Measurements from ENCODE around the gene MAGEF1.

MAGEF1 gene

GRCh38 chr3:184728010-184728527 lies 16.2 kb upstream of the MAGEF1 start:
- no peak for TF ChIP-seq SIN3A (IDR thresholded peaks at IDR 0.05; ENCODE audit: borderline replicate concordance, insufficient read depth, low read length)
- TF ChIP-seq REST (IDR thresholded peaks at IDR 0.05; ENCODE audit: insufficient read depth in 1 of 2, low read depth in 2 of 2, low read length in 2 of 2): no peak
- TF ChIP-seq TAF1 (IDR thresholded peaks at IDR 0.05; ENCODE audit: borderline replicate concordance, insufficient read depth, low read length): no peak
- no peak for TF ChIP-seq FOXP2 (optimal IDR thresholded peaks at IDR 0.05; ENCODE audit: borderline replicate concordance, extremely low read depth, extremely low read length, insufficient read depth)
- TF ChIP-seq POLR2AphosphoS5 (IDR thresholded peaks at IDR 0.05; ENCODE audit: low read depth, low read length): no peak

- TF ChIP-seq TAF1 (IDR thresholded peaks at IDR 0.05; ENCODE audit: borderline replicate concordance, insufficient read depth, low read length) (no peak), REST (IDR thresholded peaks at IDR 0.05; ENCODE audit: insufficient read depth in 1 of 2, low read depth in 2 of 2, low read length in 2 of 2) (0 out of 4 replicates have a peak, but pooled peaks of 1 of the 2 experiments have one; percentile 25)
Observed at GRCh38 chr3:184727357-184728009, 15.6 kb upstream of the MAGEF1 start.

- no peak for TF ChIP-seq SIN3A (IDR thresholded peaks at IDR 0.05; ENCODE audit: borderline replicate concordance, insufficient read depth, low read length)
- no peak for TF ChIP-seq POLR2AphosphoS5 (IDR thresholded peaks at IDR 0.05; ENCODE audit: low read depth, low read length)
- TF ChIP-seq REST (IDR thresholded peaks at IDR 0.05; ENCODE audit: insufficient read depth in 1 of 2, low read depth in 2 of 2, low read length in 2 of 2): no peak
- no peak for TF ChIP-seq TAF1 (IDR thresholded peaks at IDR 0.05; ENCODE audit: borderline replicate concordance, insufficient read depth, low read length)
- TF ChIP-seq FOXP2 (optimal IDR thresholded peaks at IDR 0.05; ENCODE audit: borderline replicate concordance, extremely low read depth, extremely low read length, insufficient read depth): no peak
Observed at GRCh38 chr3:184726497-184726896, 14.6 kb upstream of the MAGEF1 start.

GRCh38 chr3:184725176-184725719 lies 13.4 kb upstream of the MAGEF1 start:
- no peak for TF ChIP-seq POLR2AphosphoS5 (IDR thresholded peaks at IDR 0.05; ENCODE audit: low read depth, low read length)
- no peak for TF ChIP-seq FOXP2 (optimal IDR thresholded peaks at IDR 0.05; ENCODE audit: borderline replicate concordance, extremely low read depth, extremely low read length, insufficient read depth)
- no peak for TF ChIP-seq TAF1 (IDR thresholded peaks at IDR 0.05; ENCODE audit: borderline replicate concordance, insufficient read depth, low read length)
- no peak for TF ChIP-seq REST (IDR thresholded peaks at IDR 0.05; ENCODE audit: insufficient read depth in 1 of 2, low read depth in 2 of 2, low read length in 2 of 2)
- TF ChIP-seq SIN3A (IDR thresholded peaks at IDR 0.05; ENCODE audit: borderline replicate concordance, insufficient read depth, low read length): no peak
